HepG2 (cell line): Measurements from ENCODE around the gene AFDN. TPM values are rescaled to one million over a fixed set of nuclear protein-coding genes. Genes with fewer than 3 reads are reported as not detected.
A peak's percentile ranks its signal among the peaks of the same experiment; 100 is the strongest.

Experiments used
- ARNT2 ChIP-seq: sonication (generic); formaldehyde crosslinking; IDR thresholded peaks from 2 replicates; pipeline ENCODE4 v1.8.0; 2022; ENCODE audit warnings: mild to moderate bottlenecking, low read depth, missing genetic modification reagents, moderate library complexity
- ATF4 ChIP-seq, 2 experiments: fragments of 450-650 bp in 1 of 2; sonication (generic) in 1 of 2; formaldehyde crosslinking; IDR thresholded peaks; 2 replicates each; pipeline versions ENCODE4 v1.5.0 to v1.8.0; 2020 to 2022; ENCODE audit warnings: mild to moderate bottlenecking in 1 of 2, missing genetic modification reagents in 1 of 2
- GRHL1 ChIP-seq: sonication (generic); formaldehyde crosslinking; conservative IDR thresholded peaks from 2 replicates; pipeline ENCODE4 v1.8.0; 2022; ENCODE audit warnings: missing genetic modification reagents
- HHEX ChIP-seq: IDR thresholded peaks from 2 replicates; pipeline ENCODE4 v1.6.1; 2016; ENCODE audit warnings: control low read depth
- IRX3 ChIP-seq: sonication (generic); formaldehyde crosslinking; IDR thresholded peaks from 2 replicates; pipeline ENCODE4 v1.8.1; 2023; ENCODE audit warnings: mild to moderate bottlenecking, low read depth, missing genetic modification reagents, borderline replicate concordance
- KMT2A ChIP-seq: sonication (generic); formaldehyde crosslinking; IDR thresholded peaks from 2 replicates; pipeline ENCODE4 v1.4.0; 2020; ENCODE audit warnings: missing genetic modification reagents
- RAD51 ChIP-seq: fragments of 450-650 bp; IDR thresholded peaks from 2 replicates; pipeline ENCODE4 v1.6.1; 2016; ENCODE audit warnings: borderline replicate concordance
- SRSF4 ChIP-seq: fragments of 200-400 bp; formaldehyde crosslinking; IDR thresholded peaks from one replicate; pipeline ENCODE4 v1.6.1; 2018; ENCODE audit warnings: mild to moderate bottlenecking, low read depth, low read length, moderate library complexity; ENCODE audit not compliant: poor library complexity, severe bottlenecking
- ZBTB7A ChIP-seq: sonication (generic); formaldehyde crosslinking; IDR thresholded peaks from 2 replicates; pipeline ENCODE4 v1.8.0; 2022; ENCODE audit warnings: mild to moderate bottlenecking, missing genetic modification reagents
- ZFP36 ChIP-seq: fragments of 150-350 bp; IDR thresholded peaks from 2 replicates; pipeline ENCODE4 v1.6.1; 2018; ENCODE audit warnings: borderline replicate concordance, low read length, low read depth; ENCODE audit not compliant: partially characterized antibody
- ZNF10 ChIP-seq: sonication (generic); formaldehyde crosslinking; IDR thresholded peaks from 2 replicates; pipeline ENCODE4 v1.4.0; 2020; ENCODE audit warnings: mild to moderate bottlenecking, low read depth, missing genetic modification reagents, borderline replicate concordance
- ZNF160 ChIP-seq: sonication (generic); formaldehyde crosslinking; IDR thresholded peaks from 2 replicates; pipeline ENCODE4 v1.8.0; 2022; ENCODE audit warnings: mild to moderate bottlenecking, inconsistent platforms, missing genetic modification reagents
- ZNF318 ChIP-seq: sonication (generic); formaldehyde crosslinking; IDR thresholded peaks from 2 replicates; pipeline ENCODE4 v1.4.0; 2020; ENCODE audit warnings: mild to moderate bottlenecking, missing genetic modification reagents
- ZNF343 ChIP-seq: sonication (generic); formaldehyde crosslinking; IDR thresholded peaks from 2 replicates; pipeline ENCODE4 v1.4.0; 2020; ENCODE audit warnings: mild to moderate bottlenecking, missing genetic modification reagents
- ZNF75D ChIP-seq: sonication (generic); formaldehyde crosslinking; IDR thresholded peaks from 2 replicates; pipeline ENCODE4 v1.8.1; 2023; ENCODE audit warnings: missing genetic modification reagents, mild to moderate bottlenecking, borderline replicate concordance
- polyA plus RNA-seq, 8 experiments: library from polyadenylated mRNA; depleted of rRNA in 3 of 8; stranded (reverse) in 7 of 8; unstranded in 1 of 8; fragments of >200 nt; fragmentation: Illumina TruSeq in 4 of 8; extraction: Trizol in 4 of 8; gene quantifications; 2 replicates each; pipeline versions ENCODE4 v1.2.1 to v1.2.3, GENCODE V29; 2011 to 2016; ENCODE audit warnings: low read depth in 4 of 8, missing spikeins in 1 of 8, mixed read lengths in 1 of 8; ENCODE audit not compliant: insufficient read depth in 1 of 8
- total RNA-seq, 5 experiments: library from RNA; depleted of rRNA; stranded (reverse); fragments of >200 nt; fragmentation: Illumina TruSeq; extraction: Trizol; gene quantifications; 2 replicates each; pipeline ENCODE4 v1.2.3, GENCODE V29; 2016; ENCODE audit warnings: low read depth in 1 of 5

The AFDN gene
- total and polyA plus RNA-seq, 2 of the 13 experiments (the other 11 are each of a cell fraction or from before 2014, with no cell fraction given), result 136 to 151 TPM

- no peak for TF ChIP-seq ZNF318 (CRISPR knock-in tag)
- TF ChIP-seq ATF4 (CRISPR knock-in tag; IDR thresholded peaks at IDR 0.05), result peak in 1 of 2 experiments; percentile 74; a peak in 2 of 4 replicates
- no peak for TF ChIP-seq GRHL1 (CRISPR knock-in tag)
- TF ChIP-seq ZBTB7A (CRISPR knock-in tag), result no peak
- TF ChIP-seq ZNF160 (CRISPR knock-in tag), result no peak
- TF ChIP-seq ZNF75D (CRISPR knock-in tag), result no peak
- TF ChIP-seq RAD51, result no peak
- no peak for TF ChIP-seq HHEX (CRISPR knock-in tag)
- TF ChIP-seq ZFP36, result no peak
- no peak; the same call in 1 of the 2 replicates for TF ChIP-seq KMT2A
- TF ChIP-seq ARNT2 (CRISPR knock-in tag), result peak; percentile 51; the same call in 1 of the 2 replicates
- no peak for TF ChIP-seq SRSF4
- TF ChIP-seq ZNF343 (CRISPR knock-in tag), result no peak
- no peak for TF ChIP-seq ZNF10 (CRISPR knock-in tag)
- TF ChIP-seq IRX3 (CRISPR knock-in tag), result no peak
Measured at GRCh38 chr6:167932468-167933276, 106.0 kb downstream of the AFDN start (continued).
